UCSD-AML1 (cell line): ENCODE measurements around the gene TMEM126B.
"Not testable (repeated sequence)": the region's sequence is repeated elsewhere in the genome, so short reads cannot be mapped to it uniquely, and the experiment has no call there.

Source experiments
- DNase-seq: peaks from one replicate; lab custom pipeline; 2025; ENCODE audit not compliant: unreplicated experiment; lab: John Stamatoyannopoulos, UW

Gene TMEM126B

GRCh38 chr11:85647604-85648299, 19.4 kb downstream of the TMEM126B start, which contains the start of gene TMEM126A:
TMEM126A (plus strand) TSS chr11:85647967; CDS start chr11:85650256, 2,289 bp downstream.
- DNase-seq, result peak; percentile 89

GRCh38 chr11:85651118-85651517, 22.7 kb downstream of the TMEM126B start:
- no peak for DNase-seq

DNA sequence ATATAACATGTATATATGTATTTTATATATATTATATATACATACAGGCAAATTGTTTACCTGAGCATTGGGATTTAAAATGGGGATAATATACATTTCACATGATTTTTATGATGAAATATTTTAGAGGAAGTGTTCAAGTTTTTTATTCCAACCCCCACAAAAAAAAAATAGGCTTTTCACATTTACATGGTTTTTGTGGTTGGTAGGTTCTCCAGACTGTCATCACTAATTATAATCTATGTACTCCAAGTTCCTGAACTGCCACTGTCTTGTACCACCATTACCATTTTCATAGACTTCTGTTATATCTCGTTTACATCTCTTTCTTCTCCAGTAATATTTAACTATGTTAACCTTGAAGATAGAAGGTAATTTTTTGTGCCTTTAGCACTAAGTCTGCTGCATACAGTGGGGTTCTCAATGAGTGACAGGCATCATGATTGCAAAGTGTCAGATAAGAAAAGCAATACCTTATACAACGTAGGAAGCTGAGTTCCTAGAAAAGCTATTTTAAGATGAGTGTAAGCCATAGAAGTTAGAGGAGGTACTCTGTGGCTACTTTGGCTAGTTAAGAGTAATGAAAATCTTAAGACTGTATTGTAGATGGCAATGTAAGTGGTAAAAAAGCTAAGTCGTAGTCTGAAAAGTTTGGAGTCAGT, 24.5 kb downstream of the TMEM126B start:
- DNase-seq, result no peak

GRCh38 chr11:85654343-85654742, 25.9 kb downstream of the TMEM126B start:
- not testable (repeated sequence) for DNase-seq

- DNase-seq, result no peak
Observed at GRCh38 chr11:85656777-85657176, 28.4 kb downstream of the TMEM126B start.

- no peak for DNase-seq
Observed at GRCh38 chr11:85658180-85658579, 29.8 kb downstream of the TMEM126B start.

DNA sequence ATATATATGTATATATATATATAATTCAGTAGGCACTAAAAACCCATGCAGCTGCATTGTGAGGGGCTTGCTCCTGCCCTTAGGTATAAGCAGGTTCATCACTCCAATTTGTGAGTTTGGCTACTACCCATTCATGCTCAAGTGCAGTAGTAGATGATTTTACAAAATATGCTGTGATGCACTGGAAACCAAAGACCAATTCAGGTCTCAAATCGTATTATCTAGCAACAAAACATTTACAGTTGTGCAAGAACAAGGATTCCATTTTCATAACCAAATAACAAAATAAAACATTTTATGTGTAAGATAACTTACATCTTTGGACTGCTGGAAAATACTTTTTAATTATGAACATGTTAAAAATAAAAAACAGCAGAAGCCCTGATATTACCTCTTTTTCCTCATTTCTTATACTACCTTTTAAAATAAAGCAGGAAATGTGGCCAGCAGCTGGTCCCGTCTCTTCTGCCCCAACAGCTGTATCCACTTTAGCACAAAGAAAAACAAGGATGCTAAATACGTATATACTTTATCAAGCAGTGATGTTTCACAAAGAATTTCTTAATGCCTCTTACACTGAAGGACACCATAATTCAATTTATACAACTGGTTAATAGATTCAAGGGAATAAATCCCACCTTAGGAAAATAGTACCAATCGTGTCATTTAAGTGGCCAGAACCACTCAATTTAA, 33.7 kb downstream of the TMEM126B start:
- DNase-seq, result no peak

DNA sequence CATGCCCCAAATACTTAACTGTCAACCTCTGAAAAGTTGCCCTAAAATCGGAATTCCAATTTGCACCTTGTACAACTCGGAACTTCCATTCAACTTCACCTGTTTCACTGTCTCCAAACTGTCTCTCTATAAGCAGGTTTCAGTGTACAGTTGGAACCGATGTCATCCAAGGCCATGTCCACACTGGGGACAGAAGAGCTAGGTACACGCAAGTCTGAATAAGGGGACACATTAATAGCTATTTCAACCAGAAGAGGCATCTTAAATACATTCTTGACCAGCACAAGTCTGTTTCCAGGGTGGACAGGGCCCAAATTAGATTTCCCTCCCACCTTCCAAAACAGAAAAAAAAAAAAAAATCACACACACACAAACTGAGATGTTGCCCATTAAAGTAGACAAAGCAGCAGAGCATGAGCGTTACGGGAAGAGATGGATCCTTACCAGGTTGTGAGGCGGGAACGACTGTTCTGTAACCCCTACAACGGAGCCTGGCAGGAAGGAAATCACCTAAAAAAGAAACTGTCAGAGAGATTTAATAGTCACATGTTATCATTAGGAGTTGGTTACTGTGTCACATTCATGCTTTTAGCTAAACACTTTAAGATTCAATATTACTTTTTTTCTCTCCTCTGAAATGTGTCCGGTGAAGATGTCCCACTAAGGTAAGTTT, 34.8 kb downstream of the TMEM126B start:
- no peak for DNase-seq

DNA sequence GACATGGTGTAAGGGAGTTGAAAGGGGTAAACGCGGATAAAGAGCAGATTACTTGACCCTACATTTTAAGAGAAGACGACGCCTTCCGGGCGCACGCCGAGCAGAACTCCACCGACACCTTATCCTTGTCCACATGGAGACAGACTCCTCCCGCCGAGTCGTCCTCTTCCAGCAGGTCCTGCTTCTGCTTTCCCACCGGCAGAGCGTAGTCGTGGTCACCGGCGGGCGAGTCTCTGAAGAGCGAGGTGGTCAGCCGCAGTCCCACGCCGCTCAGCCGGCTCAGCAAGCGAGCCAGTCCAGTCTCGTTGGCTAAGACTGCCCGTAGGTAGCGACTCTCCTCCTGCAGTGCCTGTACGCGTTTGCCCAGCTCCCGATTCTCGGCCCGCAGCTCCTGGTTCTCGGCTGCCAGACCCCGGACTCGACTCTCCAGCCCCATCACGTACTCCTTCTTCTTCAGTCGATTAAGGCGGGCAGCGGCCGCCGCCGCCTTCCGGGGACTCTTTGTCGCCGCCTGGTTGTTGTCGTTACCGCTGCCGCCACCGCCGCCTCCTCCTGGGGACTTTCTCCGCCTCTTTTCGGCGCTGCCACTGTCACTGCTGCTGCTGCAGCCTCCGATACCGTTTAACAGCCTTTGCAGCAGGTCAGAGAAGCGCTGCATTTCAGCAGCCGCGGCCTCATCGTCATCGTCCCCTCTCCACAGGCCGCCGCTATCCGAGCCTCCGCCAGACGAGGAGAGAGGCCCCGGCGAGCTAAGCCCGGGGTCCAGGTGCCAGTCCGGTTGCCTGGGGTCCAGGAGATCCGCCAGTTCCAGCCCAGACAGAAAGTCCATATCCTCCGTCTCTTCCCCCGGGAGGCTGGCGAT, 35.6 kb downstream of the TMEM126B start:
- peak; percentile 82 for DNase-seq

DNA sequence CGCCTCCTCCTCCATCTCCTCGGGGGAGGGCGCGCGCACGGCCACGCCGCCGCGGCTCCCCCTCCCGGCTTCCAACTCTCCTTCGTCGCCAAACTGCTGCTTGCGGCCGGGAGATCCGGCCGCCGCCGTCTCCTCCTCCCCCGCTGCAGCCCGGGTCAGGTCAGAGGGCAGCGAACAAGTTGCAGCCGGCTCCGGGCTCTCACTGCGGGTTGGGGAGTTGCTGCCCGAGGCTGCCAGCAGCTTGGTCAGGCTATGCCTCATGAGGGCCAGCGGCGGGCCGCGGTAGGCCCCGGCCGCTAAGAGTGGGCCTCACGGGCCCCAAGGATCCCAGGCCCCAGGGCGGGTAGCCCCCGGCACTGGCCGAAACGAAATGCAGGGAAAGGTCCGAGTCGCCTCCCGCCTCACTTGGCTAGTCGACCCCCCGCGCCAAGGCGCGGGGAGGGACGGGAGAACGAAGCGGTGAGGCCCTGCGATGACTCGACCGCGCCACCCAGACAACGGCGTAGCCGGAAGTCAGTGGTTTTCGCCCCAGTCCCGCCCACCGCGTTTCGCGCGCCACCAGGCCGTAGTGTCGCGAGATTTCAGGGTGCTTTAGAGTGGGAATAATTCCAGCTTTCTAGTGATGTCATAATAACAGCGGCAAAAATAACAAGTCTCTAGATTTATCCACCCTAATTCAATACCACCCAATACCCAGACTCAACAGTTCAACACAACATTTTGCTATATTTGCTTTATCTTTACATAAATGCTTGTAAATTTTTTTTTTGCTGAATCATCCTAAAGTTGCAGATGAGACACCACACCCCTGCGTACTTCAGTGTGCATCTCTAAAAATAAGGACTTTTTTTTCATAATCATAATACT, 36.5 kb downstream of the TMEM126B start, which contains the start of gene CREBZF:
Gene CREBZF, minus strand, starts transcription at position 515 of the 867 bp plus-strand sequence. Its CDS starts 254 bp downstream, at position 261.
- peak; percentile 93 for DNase-seq

- DNase-seq, result no peak
Observed at GRCh38 chr11:85665733-85666132, 37.3 kb downstream of the TMEM126B start.

GRCh38 chr11:85666687-85667086, 38.3 kb downstream of the TMEM126B start:
- DNase-seq, result no peak

DNA sequence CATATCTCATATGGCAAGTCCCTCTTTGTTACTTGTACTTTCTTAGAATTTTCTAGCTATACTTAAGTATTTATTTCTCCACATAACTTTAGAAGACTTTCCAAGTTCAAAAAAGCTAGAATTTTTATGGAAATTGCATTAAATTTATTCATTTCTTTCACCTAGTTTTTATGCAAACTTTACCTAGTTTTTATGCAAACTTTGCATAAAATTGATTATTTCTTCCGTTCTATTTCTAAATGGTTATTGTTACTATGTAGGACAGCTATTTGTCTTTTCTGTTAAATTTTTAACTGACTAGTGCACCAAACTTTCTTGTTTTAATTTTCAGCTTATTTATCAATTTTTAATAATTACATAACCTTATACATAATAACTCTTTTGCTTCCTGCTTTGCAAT, 39.8 kb downstream of the TMEM126B start:
- no peak for DNase-seq

- not testable (repeated sequence) for DNase-seq
Observed at GRCh38 chr11:85670949-85671663, 42.7 kb downstream of the TMEM126B start.

DNA sequence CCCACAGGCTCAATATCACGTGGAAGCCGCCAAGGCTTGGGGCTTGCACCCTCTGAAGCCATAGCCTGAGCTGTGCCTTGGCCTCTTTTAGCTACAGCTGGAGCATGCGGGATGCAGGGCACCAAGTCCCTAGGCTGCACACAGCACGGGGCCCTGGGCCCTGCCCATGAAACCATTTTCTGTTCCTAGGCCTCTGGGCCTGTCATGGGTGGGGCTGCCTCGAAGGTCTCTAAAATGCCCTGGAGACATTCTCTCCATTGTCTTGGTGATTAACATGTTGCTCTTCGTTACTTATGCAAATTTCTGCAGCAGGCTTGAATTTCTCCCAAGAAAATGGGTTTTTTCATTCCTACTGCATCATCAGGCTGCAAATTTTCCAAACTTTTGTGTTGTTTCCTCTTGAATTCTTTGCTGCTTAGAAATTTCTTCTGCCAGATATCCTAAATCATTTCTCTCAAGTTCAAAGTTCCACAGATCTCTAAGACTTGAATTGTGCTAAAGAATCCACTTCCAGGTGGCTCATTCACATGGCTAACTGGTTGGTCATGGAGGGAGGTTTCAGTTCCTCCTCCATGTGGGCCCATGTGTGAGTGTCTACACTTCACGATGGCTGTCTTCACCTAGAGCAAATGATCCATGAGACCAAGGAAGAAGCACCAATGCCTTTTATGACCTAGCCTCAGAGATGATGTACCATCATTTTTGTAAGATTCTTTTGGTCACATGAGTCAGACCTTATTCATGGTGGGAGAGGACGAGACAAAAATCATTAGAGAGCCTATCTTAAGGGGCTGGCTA, 43.9 kb downstream of the TMEM126B start:
- no peak for DNase-seq

DNA sequence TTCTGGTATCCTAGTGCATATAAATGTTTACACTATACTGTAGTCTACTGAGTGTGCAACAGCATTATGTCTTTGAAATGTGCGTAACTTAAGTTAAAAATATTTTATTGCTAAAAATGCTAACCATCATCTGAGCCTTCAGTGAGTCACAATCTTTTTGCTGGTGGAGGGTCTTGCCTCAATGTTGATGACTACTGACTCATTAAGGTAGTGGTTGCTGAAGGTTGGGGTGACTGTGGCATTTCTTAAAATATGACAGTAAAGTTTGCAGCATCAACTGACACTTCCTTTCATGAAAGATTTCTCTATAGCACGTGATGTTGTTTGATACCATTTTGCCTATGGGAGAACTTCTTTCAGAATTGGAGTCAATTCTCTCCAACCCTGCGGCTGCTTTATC, 45.0 kb downstream of the TMEM126B start:
- DNase-seq, result no peak

GRCh38 chr11:85679576-85679975, 51.2 kb downstream of the TMEM126B start:
- no peak for DNase-seq

- DNase-seq, result no peak
Observed at GRCh38 chr11:85680897-85681296, 52.5 kb downstream of the TMEM126B start.
